Left ventricle myocardium inferior (tissue), 1 donor: ENCODE measurements around the gene PRDM16. TPM values are rescaled to one million over a fixed set of nuclear protein-coding genes. Genes with fewer than 3 reads are reported as not detected.

Experiments
- DNase-seq: peaks from one replicate; pipeline ENCODE4 v3.0.0-alpha.2; 2020
- H3K27ac ChIP-seq: fragments of 200-600 bp; replicated peaks from 2 replicates; pipeline ENCODE4 v1.8.0; 2021
- H3K27me3 ChIP-seq: fragments of 200-600 bp; 2 replicates; pipeline ENCODE4 v1.8.0; 2021; ENCODE audit warnings: low read depth
- H3K36me3 ChIP-seq: fragments of 200-600 bp; 2 replicates; pipeline ENCODE4 v1.8.0; 2021
- H3K4me1 ChIP-seq: fragments of 200-600 bp; 2 replicates; pipeline ENCODE4 v1.8.0; 2021
- H3K4me3 ChIP-seq: fragments of 200-600 bp; 2 replicates; pipeline ENCODE4 v1.8.0; 2021; ENCODE audit warnings: mild to moderate bottlenecking, moderate library complexity
- H3K9me3 ChIP-seq: fragments of 200-600 bp; replicated peaks from 2 replicates; pipeline ENCODE4 v1.8.0; 2021
- CTCF ChIP-seq: fragments of 200-600 bp; IDR thresholded peaks from 2 replicates; pipeline ENCODE4 v1.8.0; 2021; ENCODE audit warnings: antibody characterized with exemption, mild to moderate bottlenecking, borderline replicate concordance
- intact Hi-C: fragments of 100-400 bp; cut with micrococcal nuclease; formaldehyde crosslinking; loops from one replicate; pipeline ENCODE4 v1.11.0; 2022
- total RNA-seq: library from RNA; stranded (reverse); fragmentation: NEBNext Ultra II Directional; extraction: Animal tissue kit (Norgen Biotek cat#: 25700); gene quantifications from one replicate; pipeline ENCODE4 v1.2.1, GENCODE V29; 2021
- donor health status: DM: no; HTN: yes; CAD: no; lungs with severe emphysema.

PRDM16 gene
- total RNA-seq, 1 donor from 2014 or later = 16.6 TPM

- no peak for TF ChIP-seq CTCF
- Histone ChIP-seq H3K27me3 (peaks cover 37% of the 10 kb centered on the region), H3K4me3 (no peak overlapping the region), H3K9me3 (no peaks in the 10 kb centered on the region), H3K27ac (no peak overlapping the region), H3K36me3 (no peaks in the 10 kb centered on the region), H3K4me1 (peaks cover 32% of the 10 kb centered on the region)
- intact Hi-C loops = no loop called here
- no peak for DNase-seq
Measured at GRCh38 chr1:3155926-3156220, 86.9 kb downstream of the PRDM16 start.

GRCh38 chr1:3156936-3157335, 87.9 kb downstream of the PRDM16 start:
- Histone ChIP-seq H3K36me3 (no peaks in the 10 kb centered on the region), H3K4me3 (no peak overlapping the region), H3K9me3 (no peaks in the 10 kb centered on the region), H3K27ac (peak overlapping the region; percentile 33), H3K27me3 (peaks cover 39% of the 10 kb centered on the region), H3K4me1 (peaks cover 41% of the 10 kb centered on the region)
- intact Hi-C loops = no loop called here
- DNase-seq = no peak
- TF ChIP-seq CTCF = no peak

- peaks cover 39% of the 10 kb centered on the region for H3K27me3 ChIP-seq
- DNase-seq = no peak
- H3K36me3 ChIP-seq = no peaks in the 10 kb centered on the region
- no peak for TF ChIP-seq CTCF
- no peaks in the 10 kb centered on the region for H3K9me3 ChIP-seq
- H3K4me3 ChIP-seq = no peak overlapping the region
- peaks cover 41% of the 10 kb centered on the region for H3K4me1 ChIP-seq
- intact Hi-C loops = no loop called here
- no peak overlapping the region for H3K27ac ChIP-seq
Measured at GRCh38 chr1:3158347-3158746, 89.3 kb downstream of the PRDM16 start.

- no peaks in the 10 kb centered on the region for H3K36me3 ChIP-seq
- H3K27ac ChIP-seq = no peak overlapping the region
- no peak for TF ChIP-seq CTCF
- no peaks in the 10 kb centered on the region for H3K9me3 ChIP-seq
- DNase-seq = no peak
- intact Hi-C loops = no loop called here
- H3K27me3 ChIP-seq = peaks cover 35% of the 10 kb centered on the region
- H3K4me3 ChIP-seq = no peak overlapping the region
- H3K4me1 ChIP-seq = peaks cover 41% of the 10 kb centered on the region
Measured at GRCh38 chr1:3159121-3159520, 90.1 kb downstream of the PRDM16 start.

GRCh38 chr1:3159996-3160395, 91.0 kb downstream of the PRDM16 start:
- intact Hi-C loops = no loop called here
- H3K9me3 ChIP-seq = no peaks in the 10 kb centered on the region
- H3K36me3 ChIP-seq = no peaks in the 10 kb centered on the region
- H3K27me3 ChIP-seq = peaks cover 27% of the 10 kb centered on the region
- no peak for DNase-seq
- no peak for TF ChIP-seq CTCF
- peaks cover 40% of the 10 kb centered on the region for H3K4me1 ChIP-seq
- H3K4me3 ChIP-seq = no peak overlapping the region
- H3K27ac ChIP-seq = no peak overlapping the region

- Histone ChIP-seq H3K36me3 (no peaks in the 10 kb centered on the region), H3K27ac (peak overlapping the region; percentile 19), H3K4me3 (no peak overlapping the region), H3K27me3 (peaks cover 20% of the 10 kb centered on the region), H3K4me1 (peaks cover 34% of the 10 kb centered on the region), H3K9me3 (no peaks in the 10 kb centered on the region)
- no peak for TF ChIP-seq CTCF
- DNase-seq = no peak
- intact Hi-C loops = no loop called here
Measured at GRCh38 chr1:3160647-3161145, 91.7 kb downstream of the PRDM16 start.
